GM23248 (cell line): ENCODE results near the gene JMJD7.

Experiments
- EZH2 ChIP-seq: fragments of 200-600 bp; sonication (generic); IDR thresholded peaks from 2 replicates; pipeline ENCODE4 v1.6.1; 2018; ENCODE audit warnings: antibody characterized with exemption, mild to moderate bottlenecking; ENCODE audit not compliant: insufficient read depth, poor library complexity, severe bottlenecking
- EZH2phosphoT487 ChIP-seq: fragments of 200-600 bp; sonication (generic); IDR thresholded peaks from 2 replicates; pipeline ENCODE4 v1.6.1; 2018; ENCODE audit warnings: antibody characterized with exemption, moderate library complexity, mild to moderate bottlenecking, low read depth; ENCODE audit not compliant: insufficient read depth

- TF ChIP-seq EZH2 (no peak), EZH2phosphoT487 (no peak)
These were observed 47.2 kb upstream of the JMJD7 start for GRCh38 chr15:41780727-41781126.
